Progenitor cell of endocrine pancreas (in vitro differentiated cells): Measurements from ENCODE around the gene PTH1R. TPM values are rescaled to one million over a fixed set of nuclear protein-coding genes. Genes with fewer than 3 reads are reported as not detected.

Experiments used
- DNase-seq: peaks from one replicate; pipeline ENCODE4 v3.0.0; 2021; ENCODE audit warnings: low spot score; ENCODE audit not compliant: unreplicated experiment
- H3K27ac Mint-ChIP-seq: 2 replicates; pipeline ENCODE4 v1.8.0; 2021; ENCODE audit warnings: mild to moderate bottlenecking, moderate library complexity, mixed read lengths
- H3K27me3 Mint-ChIP-seq: 2 replicates; pipeline ENCODE4 v1.8.0; 2021; ENCODE audit warnings: mixed read lengths
- H3K36me3 Mint-ChIP-seq: 2 replicates; pipeline ENCODE4 v1.8.0; 2022; ENCODE audit warnings: mixed read lengths; ENCODE audit not compliant: insufficient read depth
- H3K4me1 Mint-ChIP-seq: 2 replicates; pipeline ENCODE4 v1.8.0; 2021; ENCODE audit warnings: low read depth, mixed read lengths
- H3K4me3 Mint-ChIP-seq: 2 replicates; pipeline ENCODE4 v1.8.0; 2021; ENCODE audit warnings: low read depth, mild to moderate bottlenecking, moderate library complexity, mixed read lengths
- H3K9me3 Mint-ChIP-seq: 2 replicates; pipeline ENCODE4 v1.8.0; 2021; ENCODE audit warnings: low read depth, mixed read lengths
- total RNA-seq: library from RNA; stranded (reverse); gene quantifications from 2 replicates; pipeline ENCODE4 v1.2.1, GENCODE V29; 2021
- TF ChIP-seq, protein P1 (sequence below): fragments of 200-600 bp; sonication (generic); IDR thresholded peaks from one replicate; pipeline ENCODE4 v1.5.0; 2021; ENCODE audit warnings: antibody characterized with exemption, mild to moderate bottlenecking; ENCODE audit not compliant: unreplicated experiment

Gene PTH1R
- total RNA-seq, 1 donor from 2014 or later, result 0.26 TPM

GRCh38 chr3:46952813-46953212 is 75.3 kb downstream of the PTH1R start:
- peak overlapping the region; percentile 89 for H3K27ac Mint-ChIP-seq

More at GRCh38 chr3:46952813-46953212, 75.3 kb downstream of the PTH1R start:
- DNase-seq, result no peak
- no peak overlapping the region for H3K4me3 Mint-ChIP-seq
- no peaks in the 10 kb centered on the region for H3K9me3 Mint-ChIP-seq
- no peaks in the 10 kb centered on the region for H3K36me3 Mint-ChIP-seq
- H3K27me3 Mint-ChIP-seq, result no peaks in the 10 kb centered on the region
- TF ChIP-seq, protein P1, sequence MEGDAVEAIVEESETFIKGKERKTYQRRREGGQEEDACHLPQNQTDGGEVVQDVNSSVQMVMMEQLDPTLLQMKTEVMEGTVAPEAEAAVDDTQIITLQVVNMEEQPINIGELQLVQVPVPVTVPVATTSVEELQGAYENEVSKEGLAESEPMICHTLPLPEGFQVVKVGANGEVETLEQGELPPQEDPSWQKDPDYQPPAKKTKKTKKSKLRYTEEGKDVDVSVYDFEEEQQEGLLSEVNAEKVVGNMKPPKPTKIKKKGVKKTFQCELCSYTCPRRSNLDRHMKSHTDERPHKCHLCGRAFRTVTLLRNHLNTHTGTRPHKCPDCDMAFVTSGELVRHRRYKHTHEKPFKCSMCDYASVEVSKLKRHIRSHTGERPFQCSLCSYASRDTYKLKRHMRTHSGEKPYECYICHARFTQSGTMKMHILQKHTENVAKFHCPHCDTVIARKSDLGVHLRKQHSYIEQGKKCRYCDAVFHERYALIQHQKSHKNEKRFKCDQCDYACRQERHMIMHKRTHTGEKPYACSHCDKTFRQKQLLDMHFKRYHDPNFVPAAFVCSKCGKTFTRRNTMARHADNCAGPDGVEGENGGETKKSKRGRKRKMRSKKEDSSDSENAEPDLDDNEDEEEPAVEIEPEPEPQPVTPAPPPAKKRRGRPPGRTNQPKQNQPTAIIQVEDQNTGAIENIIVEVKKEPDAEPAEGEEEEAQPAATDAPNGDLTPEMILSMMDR, result no peak
- H3K4me1 Mint-ChIP-seq, result peaks cover 76% of the 10 kb centered on the region

Other genes starting within 250 kb of the PTH1R start
- 3.5 and 3.7 TPM in 2 replicates for gene ALS2CL, start 184.0 kb upstream of the PTH1R start, total RNA-seq
- 0.50 and 0.53 TPM in 2 replicates for gene TMIE, start 176.3 kb upstream of the PTH1R start, total RNA-seq
- 1.9 TPM in 2 replicates for gene PRSS50, start 159.9 kb upstream of the PTH1R start, total RNA-seq
- 0.33 TPM in 1 of 2 replicates, not detected in the other for gene MYL3, start 14.3 kb upstream of the PTH1R start, total RNA-seq
- 62.3 and 64.3 TPM in 2 replicates for gene CCDC12, start 99.0 kb downstream of the PTH1R start, total RNA-seq
- gene NBEAL2, start 101.9 kb downstream of the PTH1R start, total RNA-seq, result 292 and 320 TPM in 2 replicates